ENCODE results near the gene PTAFR.

Gene PTAFR

GRCh38 chr1:28178690-28179485 lies 2.4 kb upstream of the PTAFR start:
- DNase-seq (ENCODE audit: extremely low read depth in 1 of 2, low read depth in 1 of 2): no peak

GRCh38 chr1:28175955-28176485 lies 470 bp downstream of the PTAFR start:
- DNase-seq (ENCODE audit: extremely low read depth in 1 of 2, low read depth in 1 of 2): no peak

- no peak for DNase-seq (ENCODE audit: extremely low read depth in 1 of 2, low read depth in 1 of 2)
Measured at GRCh38 chr1:28173980-28174297, 2.6 kb downstream of the PTAFR start.

GRCh38 chr1:28173151-28173979 lies 3.1 kb downstream of the PTAFR start:
- no peak for DNase-seq (ENCODE audit: extremely low read depth in 1 of 2, low read depth in 1 of 2)

- no peak for DNase-seq (ENCODE audit: extremely low read depth in 1 of 2, low read depth in 1 of 2)
Measured at GRCh38 chr1:28172713-28173150, 3.8 kb downstream of the PTAFR start.

- DNase-seq (ENCODE audit: extremely low read depth in 1 of 2, low read depth in 1 of 2): no peak
Measured at GRCh38 chr1:28171246-28171645, 5.2 kb downstream of the PTAFR start.

GRCh38 chr1:28170001-28170596 lies 6.4 kb downstream of the PTAFR start:
- no peak for DNase-seq (ENCODE audit: extremely low read depth in 1 of 2, low read depth in 1 of 2)

GRCh38 chr1:28163496-28164161 lies 12.9 kb downstream of the PTAFR start:
- no peak for DNase-seq (ENCODE audit: extremely low read depth in 1 of 2, low read depth in 1 of 2)

GRCh38 chr1:28162151-28162550 lies 14.3 kb downstream of the PTAFR start:
- no peak for DNase-seq (ENCODE audit: extremely low read depth in 1 of 2, low read depth in 1 of 2)

GRCh38 chr1:28161751-28162150 lies 14.7 kb downstream of the PTAFR start:
- DNase-seq (ENCODE audit: extremely low read depth in 1 of 2, low read depth in 1 of 2): no peak

- no peak for DNase-seq (ENCODE audit: extremely low read depth in 1 of 2, low read depth in 1 of 2)
Measured at GRCh38 chr1:28160782-28161266, 15.7 kb downstream of the PTAFR start.

- DNase-seq (ENCODE audit: extremely low read depth in 1 of 2, low read depth in 1 of 2): no peak
Measured at GRCh38 chr1:28159680-28160079, 16.8 kb downstream of the PTAFR start.

- DNase-seq (ENCODE audit: extremely low read depth in 1 of 2, low read depth in 1 of 2): no peak
Measured at GRCh38 chr1:28159243-28159642, 17.2 kb downstream of the PTAFR start.

- DNase-seq (ENCODE audit: extremely low read depth in 1 of 2, low read depth in 1 of 2): no peak
Measured at GRCh38 chr1:28157894-28158293, 18.6 kb downstream of the PTAFR start.

- no peak for DNase-seq (ENCODE audit: extremely low read depth in 1 of 2, low read depth in 1 of 2)
Measured at GRCh38 chr1:28156821-28157220, 19.7 kb downstream of the PTAFR start.

- no peak for DNase-seq (ENCODE audit: extremely low read depth in 1 of 2, low read depth in 1 of 2)
Measured at GRCh38 chr1:28155628-28156027, 20.9 kb downstream of the PTAFR start.

GRCh38 chr1:28154078-28154594 lies 22.4 kb downstream of the PTAFR start:
- DNase-seq (ENCODE audit: extremely low read depth in 1 of 2, low read depth in 1 of 2): no peak

- DNase-seq (ENCODE audit: extremely low read depth in 1 of 2, low read depth in 1 of 2): no peak
Measured at GRCh38 chr1:28150125-28150780, 26.2 kb downstream of the PTAFR start.

GRCh38 chr1:28148880-28149195 lies 27.7 kb downstream of the PTAFR start:
- DNase-seq (ENCODE audit: extremely low read depth in 1 of 2, low read depth in 1 of 2): no peak

Measured in activated CD8-positive, alpha-beta memory T cell treated with anti-CD3 and anti-CD28 coated beads for 1 hour (primary cell).